ENCODE data around the gene CMIP.

The CMIP gene

GRCh38 chr16:81464279-81464678 is 19.7 kb downstream of the CMIP start:
- no peak for DNase-seq

- DNase-seq = no peak
These were observed 20.9 kb downstream of the CMIP start for GRCh38 chr16:81465375-81465943.

- DNase-seq = no peak
These were observed 21.9 kb downstream of the CMIP start for GRCh38 chr16:81466356-81466980.

- DNase-seq = no peak
These were observed 22.5 kb downstream of the CMIP start for GRCh38 chr16:81467072-81467471.

- DNase-seq = no peak
These were observed 23.2 kb downstream of the CMIP start for GRCh38 chr16:81467815-81468214.

GRCh38 chr16:81468269-81468902 is 23.8 kb downstream of the CMIP start:
- no peak for DNase-seq

GRCh38 chr16:81469183-81469677 is 24.6 kb downstream of the CMIP start:
- DNase-seq = no peak

GRCh38 chr16:81469710-81470535 is 25.3 kb downstream of the CMIP start:
- peak; percentile 33 for DNase-seq

GRCh38 chr16:81470796-81471636 is 26.4 kb downstream of the CMIP start:
- no peak for DNase-seq

GRCh38 chr16:81471882-81472281 is 27.3 kb downstream of the CMIP start:
- no peak for DNase-seq

GRCh38 chr16:81472391-81472790 is 27.8 kb downstream of the CMIP start:
- DNase-seq = no peak

- no peak for DNase-seq
These were observed 28.5 kb downstream of the CMIP start for GRCh38 chr16:81473066-81473488.

- no peak for DNase-seq
These were observed 28.9 kb downstream of the CMIP start for GRCh38 chr16:81473558-81473957.

- no peak for DNase-seq
These were observed 29.7 kb downstream of the CMIP start for GRCh38 chr16:81473969-81474959.

- DNase-seq = no peak
These were observed 33.4 kb downstream of the CMIP start for GRCh38 chr16:81477697-81478693.

GRCh38 chr16:81478876-81479511 is 34.4 kb downstream of the CMIP start:
- peak; percentile 80 for DNase-seq

GRCh38 chr16:81480606-81481206 is 36.1 kb downstream of the CMIP start:
- no peak for DNase-seq

- DNase-seq = peak; percentile 84
These were observed 36.7 kb downstream of the CMIP start for GRCh38 chr16:81481207-81481821.
